HG03175 (cell line): Measurements from ENCODE around the gene KCNQ1.

Experiments
- ATAC-seq: cut with Tn5 transposase; IDR thresholded peaks from one replicate; pipeline ENCODE4 v1.9.1; 2021; ENCODE audit warnings: mild to moderate bottlenecking, moderate library complexity; ENCODE audit not compliant: unreplicated experiment

KCNQ1 gene

DNA sequence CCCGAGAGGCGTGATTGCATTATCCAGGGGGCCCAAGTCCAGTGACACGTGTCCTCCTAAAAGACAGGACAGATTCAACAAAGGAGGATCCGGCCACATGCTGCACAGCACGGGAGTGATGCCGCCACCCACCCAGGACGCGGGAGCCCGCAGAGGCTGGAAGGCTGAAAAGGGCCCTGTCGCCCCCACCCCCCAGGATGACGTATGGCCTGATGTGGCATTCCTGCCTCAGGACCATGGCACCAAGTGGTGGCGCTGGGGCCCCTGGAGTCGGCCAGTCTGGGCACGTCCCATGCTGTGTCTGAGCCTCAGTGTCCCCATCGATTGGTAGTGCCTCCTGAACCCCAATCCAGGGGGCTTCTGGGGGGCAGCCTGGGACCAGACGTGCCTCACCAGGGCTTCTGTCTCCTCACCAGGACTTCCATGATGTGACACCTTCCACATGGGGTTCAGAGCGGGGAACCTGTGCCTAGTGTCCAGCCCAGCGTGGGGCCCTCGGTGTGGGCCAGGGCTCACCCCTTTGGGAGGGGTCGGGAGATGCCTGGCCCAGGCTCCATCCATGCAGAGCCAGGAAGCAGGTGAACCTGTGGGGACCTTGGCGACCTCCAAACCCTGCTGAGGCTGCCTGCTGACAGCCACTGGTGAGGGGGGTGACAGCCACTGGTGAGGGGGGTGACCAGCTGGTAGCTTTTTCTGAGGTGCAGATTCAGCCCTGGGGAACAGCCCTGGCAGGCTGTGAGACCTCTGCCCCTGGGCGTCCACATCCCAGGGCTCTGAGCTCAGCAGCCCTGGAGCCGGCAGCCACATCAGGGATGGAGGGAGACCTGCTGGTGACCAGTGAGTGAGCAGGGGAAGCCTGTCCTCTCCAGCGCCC, 75.3 kb downstream of the KCNQ1 start:
- ATAC-seq: no peak

DNA sequence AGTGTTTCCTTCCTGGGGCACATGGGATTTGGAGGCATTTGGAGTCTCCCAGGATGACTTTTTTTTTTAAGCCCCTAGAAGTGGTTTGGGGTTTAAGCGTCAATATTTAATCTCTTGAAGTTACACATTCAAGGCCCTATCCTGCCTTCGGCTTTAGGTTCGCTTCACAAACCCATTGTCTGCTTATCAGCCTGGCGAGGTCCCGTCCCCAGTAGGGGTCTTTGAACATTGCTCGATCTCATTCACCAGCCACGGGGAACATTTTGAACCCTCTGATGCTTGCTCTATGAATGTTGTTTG, 75.9 kb downstream of the KCNQ1 start:
- ATAC-seq: no peak

- no peak for ATAC-seq
Measured at GRCh38 chr11:2521081-2521732, 76.4 kb downstream of the KCNQ1 start.

DNA sequence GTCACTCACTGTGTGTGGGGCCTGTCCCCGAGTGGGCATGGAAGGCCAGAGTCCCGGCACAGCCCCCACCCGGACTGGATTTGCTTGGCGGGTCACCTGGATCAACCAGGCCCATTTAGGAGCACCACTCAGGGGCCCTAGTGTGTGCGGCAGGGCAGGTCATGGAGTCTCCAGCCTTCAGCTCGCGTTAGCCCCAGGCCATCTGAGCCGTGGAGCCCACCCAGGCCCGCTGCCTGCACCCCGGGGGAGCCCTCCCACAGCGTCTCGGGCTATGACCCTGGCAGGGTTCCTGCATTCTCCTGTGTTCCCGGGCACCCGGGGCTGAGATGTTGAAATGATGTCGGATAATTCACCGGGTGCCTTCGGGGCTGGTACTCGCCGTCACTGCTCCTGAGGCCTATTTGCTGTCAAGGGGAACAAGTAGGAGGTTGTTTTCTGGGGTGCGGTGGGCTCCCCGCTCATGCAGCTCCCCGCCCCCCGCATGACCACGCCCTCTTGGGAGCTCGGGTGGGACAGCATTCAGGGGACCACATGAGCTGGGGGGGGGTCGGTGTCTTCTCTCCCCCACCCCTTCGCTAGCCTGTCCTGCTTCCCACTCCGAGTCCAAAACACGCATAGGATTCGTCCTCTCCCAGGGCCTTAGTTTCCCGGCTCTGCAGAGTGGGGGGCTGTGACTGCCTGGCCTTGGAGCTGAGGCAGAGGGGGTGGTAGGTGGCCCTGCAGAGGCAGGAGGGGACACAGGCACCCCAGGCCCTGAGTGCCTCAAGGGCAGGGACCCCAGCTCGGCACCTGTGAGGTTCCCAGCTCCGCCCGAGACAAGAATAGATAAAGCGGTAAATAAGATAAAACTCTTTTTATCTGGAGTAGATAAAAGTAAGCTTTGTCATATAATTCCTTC, 77.2 kb downstream of the KCNQ1 start:
- ATAC-seq: no peak

GRCh38 chr11:2522631-2523255, 77.9 kb downstream of the KCNQ1 start:
- no peak for ATAC-seq

GRCh38 chr11:2523821-2524391, 79.1 kb downstream of the KCNQ1 start:
- ATAC-seq: no peak

- ATAC-seq: no peak
Measured at GRCh38 chr11:2524446-2525165, 79.8 kb downstream of the KCNQ1 start.

GRCh38 chr11:2525166-2525861, 80.5 kb downstream of the KCNQ1 start:
- ATAC-seq: no peak

- no peak for ATAC-seq
Measured at GRCh38 chr11:2525941-2526807, 81.4 kb downstream of the KCNQ1 start.

- peak; percentile 76 for ATAC-seq
Measured at GRCh38 chr11:2526808-2527381, 82.1 kb downstream of the KCNQ1 start.

- no peak for ATAC-seq
Measured at GRCh38 chr11:2527621-2528291, 82.9 kb downstream of the KCNQ1 start.

- no peak for ATAC-seq
Measured at GRCh38 chr11:2528301-2529050, 83.7 kb downstream of the KCNQ1 start.

GRCh38 chr11:2529173-2529572, 84.4 kb downstream of the KCNQ1 start:
- ATAC-seq: no peak

GRCh38 chr11:2529636-2530035, 84.8 kb downstream of the KCNQ1 start:
- no peak for ATAC-seq

- no peak for ATAC-seq
Measured at GRCh38 chr11:2530131-2530854, 85.5 kb downstream of the KCNQ1 start.

DNA sequence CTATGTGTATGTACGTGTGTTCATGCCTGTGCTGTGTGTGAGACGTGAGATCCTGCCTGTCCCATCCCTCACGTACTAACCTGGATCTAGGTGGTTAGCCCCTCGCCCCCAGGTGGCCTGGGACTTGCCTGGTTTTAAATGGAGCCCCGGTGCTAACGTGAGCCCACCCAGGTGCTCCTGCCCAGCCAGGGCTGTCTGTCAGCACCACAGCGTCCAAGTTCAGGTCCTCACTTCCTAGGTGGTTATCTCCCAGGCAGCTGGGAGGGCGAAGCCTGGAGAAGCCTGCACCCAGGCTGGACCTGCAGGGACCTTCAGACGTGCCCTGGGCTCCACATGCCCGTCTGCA, 86.0 kb downstream of the KCNQ1 start:
- no peak for ATAC-seq
